Neural crest cell (in vitro differentiated cells): ENCODE data around the gene MXRA8. TPM values are rescaled to one million over a fixed set of nuclear protein-coding genes. Genes with fewer than 3 reads are reported as not detected.
"Not testable (repeated sequence)": the region's sequence is repeated elsewhere in the genome, so short reads cannot be mapped to it uniquely, and the experiment has no call there.

Experiments used
- DNase-seq: peaks from one replicate; pipeline ENCODE4 v3.0.0; 2021; ENCODE audit warnings: low read depth, mixed read lengths, low spot score
- H3K27ac Mint-ChIP-seq: one replicate; pipeline ENCODE4 v1.8.0; 2021; ENCODE audit warnings: mild to moderate bottlenecking, mixed read lengths; ENCODE audit not compliant: unreplicated experiment
- H3K27me3 Mint-ChIP-seq: 2 replicates; pipeline ENCODE4 v1.8.0; 2021; ENCODE audit warnings: low read depth, mild to moderate bottlenecking, mixed read lengths
- H3K36me3 Mint-ChIP-seq: 2 replicates; pipeline ENCODE4 v1.8.0; 2021; ENCODE audit warnings: low read depth, mild to moderate bottlenecking, mixed read lengths
- H3K4me1 Mint-ChIP-seq: 2 replicates; pipeline ENCODE4 v1.8.0; 2021; ENCODE audit warnings: mixed read lengths
- H3K4me3 Mint-ChIP-seq: one replicate; pipeline ENCODE4 v1.8.0; 2021; ENCODE audit warnings: mild to moderate bottlenecking, mixed read lengths
- H3K9me3 Mint-ChIP-seq: 2 replicates; pipeline ENCODE4 v1.8.0; 2021; ENCODE audit warnings: mixed read lengths
- total RNA-seq: library from RNA; stranded (reverse); gene quantifications from 2 replicates; pipeline ENCODE4 v1.2.1, GENCODE V29; 2021
- TF ChIP-seq, protein P1 (sequence below): fragments of 200-600 bp; sonication (generic); conservative IDR thresholded peaks from 2 replicates; pipeline ENCODE4 v1.5.0; 2021; ENCODE audit warnings: antibody characterized with exemption, mild to moderate bottlenecking

MXRA8 gene
- total RNA-seq, 1 donor from 2014 or later: 5.8 TPM

DNA sequence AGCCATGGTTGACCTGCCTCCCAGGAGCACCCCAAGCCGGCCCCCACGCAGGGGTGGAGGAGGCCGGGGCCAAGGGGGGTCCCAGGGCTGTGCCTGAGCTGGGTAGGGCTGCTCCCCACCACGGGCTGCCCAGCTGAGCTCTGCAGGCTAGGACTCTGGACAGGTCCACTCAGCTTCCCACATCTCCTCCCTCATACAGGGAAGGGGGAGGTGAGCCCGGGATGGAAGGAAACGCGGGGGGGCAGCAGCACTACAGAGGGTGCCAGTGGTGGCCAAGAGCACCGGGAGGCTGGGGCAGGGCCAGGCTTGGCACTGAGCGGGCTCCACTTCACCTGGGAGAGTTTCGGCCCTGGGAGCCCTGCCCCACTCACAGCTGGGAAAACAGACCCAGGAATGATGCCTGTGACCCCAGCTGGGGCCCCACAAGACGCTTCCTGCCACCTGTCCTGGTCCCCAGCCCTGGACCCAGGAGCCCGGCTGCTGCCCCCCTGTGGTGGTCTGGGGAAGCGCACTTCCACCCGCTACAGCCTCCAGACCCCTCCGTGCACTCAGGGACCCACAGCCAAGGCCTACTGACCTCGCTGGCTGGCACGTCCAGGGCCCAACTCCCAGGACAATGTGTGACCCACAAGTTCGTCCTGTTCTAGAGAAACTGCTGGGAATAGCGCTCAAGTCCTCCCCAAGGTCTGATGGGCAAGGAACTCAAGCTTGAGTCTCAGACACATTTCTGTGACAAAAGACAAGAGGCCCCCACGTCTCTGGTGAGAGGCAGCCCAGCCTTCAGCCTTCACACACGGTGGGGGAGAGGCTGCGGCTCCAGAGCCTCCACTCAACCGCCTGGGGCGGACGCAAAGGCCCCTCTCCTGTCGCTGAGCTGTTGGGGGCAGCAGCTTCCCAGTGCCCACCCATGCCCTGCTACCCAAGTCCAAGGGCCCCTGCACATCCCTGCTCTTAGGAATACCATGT, 13.7 kb upstream of the MXRA8 start:
- no peaks in the 10 kb centered on the region for H3K36me3 Mint-ChIP-seq

DNA sequence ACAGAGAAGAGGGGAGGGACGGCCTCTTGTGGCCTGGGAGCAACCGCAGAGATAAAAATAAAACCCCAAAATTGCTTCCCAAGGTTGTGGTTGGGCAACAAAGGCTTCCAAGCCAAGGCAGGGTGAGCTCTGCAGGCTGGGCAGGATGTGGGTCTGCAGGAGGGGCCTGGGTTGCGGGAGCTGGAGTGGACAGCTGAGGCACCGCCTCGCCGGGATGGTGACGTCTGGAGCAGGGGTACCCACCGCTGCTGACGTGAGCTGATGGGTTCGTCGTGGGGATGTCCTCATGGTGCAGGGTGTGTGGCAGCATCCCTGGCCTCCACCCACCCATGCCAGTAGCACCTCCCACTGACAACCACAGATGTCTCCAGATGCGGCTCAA, 13.0 kb upstream of the MXRA8 start:
- H3K4me1 Mint-ChIP-seq: peaks cover 9% of the 10 kb centered on the region
- no peak overlapping the region for H3K27ac Mint-ChIP-seq
- H3K36me3 Mint-ChIP-seq: no peaks in the 10 kb centered on the region
- TF ChIP-seq, protein P1, sequence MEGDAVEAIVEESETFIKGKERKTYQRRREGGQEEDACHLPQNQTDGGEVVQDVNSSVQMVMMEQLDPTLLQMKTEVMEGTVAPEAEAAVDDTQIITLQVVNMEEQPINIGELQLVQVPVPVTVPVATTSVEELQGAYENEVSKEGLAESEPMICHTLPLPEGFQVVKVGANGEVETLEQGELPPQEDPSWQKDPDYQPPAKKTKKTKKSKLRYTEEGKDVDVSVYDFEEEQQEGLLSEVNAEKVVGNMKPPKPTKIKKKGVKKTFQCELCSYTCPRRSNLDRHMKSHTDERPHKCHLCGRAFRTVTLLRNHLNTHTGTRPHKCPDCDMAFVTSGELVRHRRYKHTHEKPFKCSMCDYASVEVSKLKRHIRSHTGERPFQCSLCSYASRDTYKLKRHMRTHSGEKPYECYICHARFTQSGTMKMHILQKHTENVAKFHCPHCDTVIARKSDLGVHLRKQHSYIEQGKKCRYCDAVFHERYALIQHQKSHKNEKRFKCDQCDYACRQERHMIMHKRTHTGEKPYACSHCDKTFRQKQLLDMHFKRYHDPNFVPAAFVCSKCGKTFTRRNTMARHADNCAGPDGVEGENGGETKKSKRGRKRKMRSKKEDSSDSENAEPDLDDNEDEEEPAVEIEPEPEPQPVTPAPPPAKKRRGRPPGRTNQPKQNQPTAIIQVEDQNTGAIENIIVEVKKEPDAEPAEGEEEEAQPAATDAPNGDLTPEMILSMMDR: no peak
- no peaks in the 10 kb centered on the region for H3K27me3 Mint-ChIP-seq
- H3K4me3 Mint-ChIP-seq: no peak overlapping the region
- H3K9me3 Mint-ChIP-seq: no peaks in the 10 kb centered on the region
- DNase-seq: no peak

More for the DNA sequence above, 13.7 kb upstream of the MXRA8 start:
- Mint-ChIP-seq H3K27ac (no peak overlapping the region), H3K9me3 (no peaks in the 10 kb centered on the region), H3K27me3 (no peaks in the 10 kb centered on the region), H3K4me1 (peaks cover 9% of the 10 kb centered on the region), H3K4me3 (peak overlapping the region; percentile 82)
- peak; percentile 89 for DNase-seq
- TF ChIP-seq, protein P1: peak; percentile 88

DNA sequence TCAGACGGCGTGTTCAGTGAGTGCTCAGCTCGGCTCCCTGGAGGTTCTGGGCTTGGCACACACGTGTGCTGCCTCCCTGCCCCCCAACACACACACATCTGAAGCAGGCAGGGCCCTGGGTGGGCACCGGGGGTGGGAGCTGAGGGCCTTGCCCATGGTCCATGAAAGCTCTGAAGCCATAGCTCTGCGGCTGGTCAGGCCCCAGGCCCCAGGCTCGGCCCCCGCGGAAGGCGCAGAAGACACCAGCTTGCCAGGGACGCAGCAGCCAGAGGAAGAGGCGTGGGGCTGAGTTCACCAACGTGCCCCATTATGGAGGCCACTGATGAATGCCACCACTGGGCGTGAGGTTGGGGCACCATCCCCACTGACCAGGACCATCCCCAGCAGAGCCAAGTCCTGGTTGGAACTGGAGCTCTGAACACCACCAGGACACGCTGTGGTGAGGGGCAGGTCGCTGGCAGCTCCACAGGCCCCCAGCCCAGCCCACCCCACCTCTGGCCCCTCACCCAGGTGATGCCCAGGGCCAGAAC, 12.5 kb upstream of the MXRA8 start:
- Mint-ChIP-seq H3K27me3 (no peaks in the 10 kb centered on the region), H3K36me3 (no peaks in the 10 kb centered on the region), H3K27ac (no peak overlapping the region), H3K9me3 (no peaks in the 10 kb centered on the region), H3K4me1 (peaks cover 9% of the 10 kb centered on the region), H3K4me3 (no peak overlapping the region)
- TF ChIP-seq, protein P1: no peak
- no peak for DNase-seq

DNA sequence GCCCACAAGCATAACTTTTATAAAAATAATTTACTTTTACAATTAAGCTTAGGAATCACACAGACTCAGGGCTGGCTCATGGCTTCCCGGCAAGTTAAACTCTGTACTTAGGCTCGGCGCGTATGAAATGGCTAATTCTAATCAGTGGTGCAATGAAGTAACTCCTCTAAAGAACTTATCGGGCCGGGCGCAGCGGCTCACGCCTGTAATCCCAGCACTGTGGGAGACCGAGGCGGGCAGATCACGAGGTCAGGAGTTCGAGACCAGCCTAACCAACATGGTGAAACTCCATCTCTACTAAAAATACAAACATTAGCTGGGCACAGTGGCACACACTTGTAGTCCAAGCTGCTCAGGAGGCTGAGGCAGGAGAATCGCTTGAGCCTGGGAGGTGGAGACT, 11.7 kb upstream of the MXRA8 start:
- H3K4me3 Mint-ChIP-seq: peak overlapping the region; percentile 76
- H3K9me3 Mint-ChIP-seq, DNase-seq, H3K4me1 Mint-ChIP-seq, H3K27ac Mint-ChIP-seq, H3K36me3 Mint-ChIP-seq, H3K27me3 Mint-ChIP-seq: not testable (repeated sequence)

DNA sequence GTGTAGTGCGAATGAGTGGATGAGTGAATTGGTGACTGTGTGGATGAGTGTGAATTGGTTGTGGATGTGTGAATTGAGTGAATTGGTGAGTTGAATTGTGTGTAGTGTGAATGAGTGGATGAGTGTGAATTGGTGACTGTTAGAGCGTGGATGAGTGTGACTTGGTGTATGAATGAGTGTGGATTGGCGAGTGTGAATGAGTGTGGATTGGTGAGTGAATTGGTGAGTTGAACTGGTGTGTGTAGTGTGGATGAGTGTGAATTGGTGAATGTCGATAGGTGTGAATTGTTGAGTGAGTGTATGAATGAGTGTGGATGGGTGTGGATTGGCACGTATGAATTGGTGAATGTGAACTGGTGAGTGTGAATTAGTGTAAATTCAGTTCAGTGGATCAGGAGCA, 9.0 kb upstream of the MXRA8 start:
- H3K4me3 Mint-ChIP-seq: no peak overlapping the region
- H3K36me3 Mint-ChIP-seq: no peaks in the 10 kb centered on the region
- H3K4me1 Mint-ChIP-seq: peaks cover under 1% of the 10 kb centered on the region
- TF ChIP-seq, protein P1: no peak
- no peaks in the 10 kb centered on the region for H3K9me3 Mint-ChIP-seq
- H3K27me3 Mint-ChIP-seq: no peaks in the 10 kb centered on the region
- H3K27ac Mint-ChIP-seq: no peak overlapping the region
- DNase-seq: no peak

DNA sequence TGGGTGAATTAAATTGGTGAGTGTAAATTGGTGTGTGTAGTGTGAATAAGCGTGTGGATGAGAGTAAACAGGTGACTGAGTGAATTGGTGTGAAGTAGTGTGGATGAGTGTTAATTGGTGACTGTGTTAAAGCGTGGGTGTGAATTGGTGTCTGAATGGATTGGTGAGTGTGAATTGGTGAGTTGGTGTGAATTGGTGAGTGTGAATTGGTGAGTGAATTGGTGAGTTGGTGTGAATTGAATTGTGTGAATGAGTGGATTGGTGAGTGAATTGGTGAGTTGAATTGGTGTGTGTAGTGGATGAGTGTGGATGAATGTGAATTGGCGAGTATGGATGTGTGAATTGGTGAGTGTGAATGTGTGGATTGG, 8.3 kb upstream of the MXRA8 start:
- H3K27ac Mint-ChIP-seq: no peak overlapping the region
- H3K4me1 Mint-ChIP-seq: peaks cover 7% of the 10 kb centered on the region
- TF ChIP-seq, protein P1: no peak
- H3K27me3 Mint-ChIP-seq: peaks cover 5% of the 10 kb centered on the region
- H3K4me3 Mint-ChIP-seq: no peak overlapping the region
- DNase-seq: no peak
- no peaks in the 10 kb centered on the region for H3K36me3 Mint-ChIP-seq
- H3K9me3 Mint-ChIP-seq: no peaks in the 10 kb centered on the region
